ENCODE measurements around the gene TPTE2. TPM values are rescaled to one million over a fixed set of nuclear protein-coding genes. Genes with fewer than 3 reads are reported as not detected.

TPTE2 gene
- polyA plus RNA-seq, 1 donor (not counting 4 experiments of a cell fraction or from before 2014, with no cell fraction given): not detected

- DNase-seq (ENCODE audit: low read depth, low spot score) (no peak), FAIRE-seq (peak; percentile 52)
- dilution Hi-C loops (cut with MboI; ENCODE audit: extremely low pct_ligation_motif_present, low sequenced_read_pairs): no loop called here
- H3K9ac ChIP-seq (ENCODE audit: control insufficient read depth, extremely low read depth, insufficient read depth, low read length): no peak overlapping the region
- no peak overlapping the region for H3K27ac ChIP-seq (ENCODE audit: control insufficient read depth, insufficient read depth, low read length)
- no peaks in the 10 kb centered on the region for H3K9me3 ChIP-seq (ENCODE audit: control insufficient read depth, low read depth, low read length)
- no peak for TF ChIP-seq EZH2 (IDR thresholded peaks at IDR 0.05; ENCODE audit: low read length)
- TF ChIP-seq, protein P1, sequence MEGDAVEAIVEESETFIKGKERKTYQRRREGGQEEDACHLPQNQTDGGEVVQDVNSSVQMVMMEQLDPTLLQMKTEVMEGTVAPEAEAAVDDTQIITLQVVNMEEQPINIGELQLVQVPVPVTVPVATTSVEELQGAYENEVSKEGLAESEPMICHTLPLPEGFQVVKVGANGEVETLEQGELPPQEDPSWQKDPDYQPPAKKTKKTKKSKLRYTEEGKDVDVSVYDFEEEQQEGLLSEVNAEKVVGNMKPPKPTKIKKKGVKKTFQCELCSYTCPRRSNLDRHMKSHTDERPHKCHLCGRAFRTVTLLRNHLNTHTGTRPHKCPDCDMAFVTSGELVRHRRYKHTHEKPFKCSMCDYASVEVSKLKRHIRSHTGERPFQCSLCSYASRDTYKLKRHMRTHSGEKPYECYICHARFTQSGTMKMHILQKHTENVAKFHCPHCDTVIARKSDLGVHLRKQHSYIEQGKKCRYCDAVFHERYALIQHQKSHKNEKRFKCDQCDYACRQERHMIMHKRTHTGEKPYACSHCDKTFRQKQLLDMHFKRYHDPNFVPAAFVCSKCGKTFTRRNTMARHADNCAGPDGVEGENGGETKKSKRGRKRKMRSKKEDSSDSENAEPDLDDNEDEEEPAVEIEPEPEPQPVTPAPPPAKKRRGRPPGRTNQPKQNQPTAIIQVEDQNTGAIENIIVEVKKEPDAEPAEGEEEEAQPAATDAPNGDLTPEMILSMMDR (optimal IDR thresholded peaks at IDR 0.05 in 1 of 3, IDR thresholded peaks at IDR 0.05 in 1 of 3, conservative IDR thresholded peaks at IDR 0.05 in 1 of 3; ENCODE audit: extremely low read depth in 1 of 3, insufficient read depth in 2 of 3, low read length in 3 of 3): peak in 1 of 3 experiments; percentile 4
- no peak overlapping the region for H3K4me3 ChIP-seq (ENCODE audit: control insufficient read depth in 2 of 3, extremely low read depth in 1 of 3, insufficient read depth in 2 of 3, low read depth in 1 of 3, low read length in 3 of 3)
- H2AFZ ChIP-seq (ENCODE audit: control insufficient read depth, low read length): peak overlapping the region; percentile 60
- H3K36me3 ChIP-seq (ENCODE audit: control insufficient read depth in 2 of 2, extremely low read depth in 1 of 2, insufficient read depth in 2 of 2, low read length in 2 of 2): no peaks in the 10 kb centered on the region
- H3K4me1 ChIP-seq (ENCODE audit: control insufficient read depth, extremely low read depth, insufficient read depth, low read length): no peaks in the 10 kb centered on the region
- H3K4me2 ChIP-seq (ENCODE audit: control insufficient read depth, extremely low read depth, insufficient read depth, low read depth, low read length): peak overlapping the region; percentile 69
- H3K27me3 ChIP-seq (ENCODE audit: control insufficient read depth, extremely low read depth, insufficient read depth, low read length): no peaks in the 10 kb centered on the region
- H3K79me2 ChIP-seq (ENCODE audit: control insufficient read depth, insufficient read depth, low read length): no peaks in the 10 kb centered on the region
- H4K20me1 ChIP-seq (ENCODE audit: control insufficient read depth, extremely low read depth, insufficient read depth, low read length): no peaks in the 10 kb centered on the region
- H3K9me1 ChIP-seq (ENCODE audit: control insufficient read depth, extremely low read depth, insufficient read depth, low read length): no peaks in the 10 kb centered on the region
Measured at GRCh38 chr13:19586904-19587634, 25.7 kb upstream of the TPTE2 start.

DNA sequence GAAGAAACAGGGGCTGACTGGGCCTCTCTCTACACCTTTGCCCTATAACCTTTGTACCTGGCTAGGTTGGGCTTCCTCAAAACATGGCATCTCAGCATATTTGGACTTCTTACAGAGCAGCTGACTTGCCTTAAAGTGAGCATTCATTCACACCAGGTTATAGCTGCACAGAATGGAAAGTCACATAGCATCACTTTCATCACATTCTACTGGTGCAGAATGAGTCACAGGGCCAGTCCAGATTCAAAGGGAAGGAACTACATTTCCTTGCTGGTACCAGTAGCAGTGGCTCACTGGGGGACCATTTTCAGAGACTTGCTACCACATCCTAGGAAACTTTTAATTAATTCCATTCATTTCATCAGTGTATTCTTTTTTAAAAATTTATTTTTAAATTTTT, 20.3 kb upstream of the TPTE2 start:
- no peaks in the 10 kb centered on the region for H3K4me1 ChIP-seq (ENCODE audit: control insufficient read depth, extremely low read depth, insufficient read depth, low read length)
- H3K79me2 ChIP-seq (ENCODE audit: control insufficient read depth, insufficient read depth, low read length): no peaks in the 10 kb centered on the region
- no peaks in the 10 kb centered on the region for H4K20me1 ChIP-seq (ENCODE audit: control insufficient read depth, extremely low read depth, insufficient read depth, low read length)
- no peak overlapping the region for H3K27ac ChIP-seq (ENCODE audit: control insufficient read depth, insufficient read depth, low read length)
- H3K4me3 ChIP-seq (ENCODE audit: control insufficient read depth in 2 of 3, extremely low read depth in 1 of 3, insufficient read depth in 2 of 3, low read depth in 1 of 3, low read length in 3 of 3): no peak overlapping the region
- dilution Hi-C loops (cut with MboI; ENCODE audit: extremely low pct_ligation_motif_present, low sequenced_read_pairs): no loop called here
- H3K9ac ChIP-seq (ENCODE audit: control insufficient read depth, extremely low read depth, insufficient read depth, low read length): no peak overlapping the region
- no peak for FAIRE-seq
- H3K9me3 ChIP-seq (ENCODE audit: control insufficient read depth, low read depth, low read length): no peaks in the 10 kb centered on the region
- no peaks in the 10 kb centered on the region for H3K9me1 ChIP-seq (ENCODE audit: control insufficient read depth, extremely low read depth, insufficient read depth, low read length)
- no peaks in the 10 kb centered on the region for H3K36me3 ChIP-seq (ENCODE audit: control insufficient read depth in 2 of 2, extremely low read depth in 1 of 2, insufficient read depth in 2 of 2, low read length in 2 of 2)
- H3K27me3 ChIP-seq (ENCODE audit: control insufficient read depth, extremely low read depth, insufficient read depth, low read length): no peaks in the 10 kb centered on the region
- H2AFZ ChIP-seq (ENCODE audit: control insufficient read depth, low read length): no peak overlapping the region
- TF ChIP-seq EZH2 (IDR thresholded peaks at IDR 0.05; ENCODE audit: low read length): no peak
- TF ChIP-seq, protein P1 (optimal IDR thresholded peaks at IDR 0.05 in 1 of 3, IDR thresholded peaks at IDR 0.05 in 1 of 3, conservative IDR thresholded peaks at IDR 0.05 in 1 of 3; ENCODE audit: extremely low read depth in 1 of 3, insufficient read depth in 2 of 3, low read length in 3 of 3): no peak
- H3K4me2 ChIP-seq (ENCODE audit: control insufficient read depth, extremely low read depth, insufficient read depth, low read depth, low read length): no peak overlapping the region
- no peak for DNase-seq (ENCODE audit: low read depth, low spot score)

All from keratinocyte (primary cell).